ENCODE data around the gene GSDME.
A peak's percentile ranks its signal among the peaks of the same experiment; 100 is the strongest.

Gene GSDME

DNA sequence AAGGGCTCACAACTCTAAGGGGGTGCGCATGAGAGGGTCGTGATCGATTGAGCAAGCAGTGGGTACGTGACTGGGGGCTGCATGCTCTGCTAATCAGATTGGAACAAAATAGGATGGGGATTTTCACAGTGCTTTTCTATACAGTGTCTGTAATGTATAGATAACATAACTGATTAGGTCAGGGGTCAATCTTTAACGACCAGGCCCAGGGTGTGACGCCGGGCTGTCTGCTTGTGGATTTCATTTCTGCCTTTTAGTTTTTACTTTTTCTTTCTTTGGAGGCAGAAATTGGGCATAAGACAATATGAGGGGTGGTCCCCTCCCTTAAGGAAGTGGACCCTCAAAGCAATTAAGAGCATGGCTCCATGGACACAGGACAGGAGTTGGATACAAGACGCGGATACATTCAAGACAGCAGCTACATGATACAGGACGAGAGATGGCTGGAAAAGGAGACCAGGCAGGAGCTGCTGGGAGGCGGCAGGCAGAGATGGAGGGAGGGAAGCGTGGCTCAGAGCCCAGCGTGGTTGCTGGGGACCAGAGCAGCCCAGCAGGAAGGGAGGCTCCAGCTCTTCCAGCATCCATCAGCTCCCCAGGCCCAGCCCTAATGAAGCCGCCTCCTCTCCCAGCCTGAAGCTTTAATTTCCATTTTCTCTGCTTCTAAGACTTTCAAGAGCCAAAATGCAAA lies 31.6 kb downstream of the GSDME start:
- TF ChIP-seq POLR2AphosphoS5 (IDR thresholded peaks at IDR 0.05; ENCODE audit: low read depth) (no peak), SPI1 (IDR thresholded peaks at IDR 0.05; ENCODE audit: borderline replicate concordance, low read depth) (no peak), GABPA (IDR thresholded peaks at IDR 0.05; ENCODE audit: low read depth) (no peak)
- TF ChIP-seq, protein P1, sequence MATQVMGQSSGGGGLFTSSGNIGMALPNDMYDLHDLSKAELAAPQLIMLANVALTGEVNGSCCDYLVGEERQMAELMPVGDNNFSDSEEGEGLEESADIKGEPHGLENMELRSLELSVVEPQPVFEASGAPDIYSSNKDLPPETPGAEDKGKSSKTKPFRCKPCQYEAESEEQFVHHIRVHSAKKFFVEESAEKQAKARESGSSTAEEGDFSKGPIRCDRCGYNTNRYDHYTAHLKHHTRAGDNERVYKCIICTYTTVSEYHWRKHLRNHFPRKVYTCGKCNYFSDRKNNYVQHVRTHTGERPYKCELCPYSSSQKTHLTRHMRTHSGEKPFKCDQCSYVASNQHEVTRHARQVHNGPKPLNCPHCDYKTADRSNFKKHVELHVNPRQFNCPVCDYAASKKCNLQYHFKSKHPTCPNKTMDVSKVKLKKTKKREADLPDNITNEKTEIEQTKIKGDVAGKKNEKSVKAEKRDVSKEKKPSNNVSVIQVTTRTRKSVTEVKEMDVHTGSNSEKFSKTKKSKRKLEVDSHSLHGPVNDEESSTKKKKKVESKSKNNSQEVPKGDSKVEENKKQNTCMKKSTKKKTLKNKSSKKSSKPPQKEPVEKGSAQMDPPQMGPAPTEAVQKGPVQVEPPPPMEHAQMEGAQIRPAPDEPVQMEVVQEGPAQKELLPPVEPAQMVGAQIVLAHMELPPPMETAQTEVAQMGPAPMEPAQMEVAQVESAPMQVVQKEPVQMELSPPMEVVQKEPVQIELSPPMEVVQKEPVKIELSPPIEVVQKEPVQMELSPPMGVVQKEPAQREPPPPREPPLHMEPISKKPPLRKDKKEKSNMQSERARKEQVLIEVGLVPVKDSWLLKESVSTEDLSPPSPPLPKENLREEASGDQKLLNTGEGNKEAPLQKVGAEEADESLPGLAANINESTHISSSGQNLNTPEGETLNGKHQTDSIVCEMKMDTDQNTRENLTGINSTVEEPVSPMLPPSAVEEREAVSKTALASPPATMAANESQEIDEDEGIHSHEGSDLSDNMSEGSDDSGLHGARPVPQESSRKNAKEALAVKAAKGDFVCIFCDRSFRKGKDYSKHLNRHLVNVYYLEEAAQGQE (IDR thresholded peaks at IDR 0.05; ENCODE audit: insufficient replicate concordance, low read depth): no peak
- TF ChIP-seq, protein P2, sequence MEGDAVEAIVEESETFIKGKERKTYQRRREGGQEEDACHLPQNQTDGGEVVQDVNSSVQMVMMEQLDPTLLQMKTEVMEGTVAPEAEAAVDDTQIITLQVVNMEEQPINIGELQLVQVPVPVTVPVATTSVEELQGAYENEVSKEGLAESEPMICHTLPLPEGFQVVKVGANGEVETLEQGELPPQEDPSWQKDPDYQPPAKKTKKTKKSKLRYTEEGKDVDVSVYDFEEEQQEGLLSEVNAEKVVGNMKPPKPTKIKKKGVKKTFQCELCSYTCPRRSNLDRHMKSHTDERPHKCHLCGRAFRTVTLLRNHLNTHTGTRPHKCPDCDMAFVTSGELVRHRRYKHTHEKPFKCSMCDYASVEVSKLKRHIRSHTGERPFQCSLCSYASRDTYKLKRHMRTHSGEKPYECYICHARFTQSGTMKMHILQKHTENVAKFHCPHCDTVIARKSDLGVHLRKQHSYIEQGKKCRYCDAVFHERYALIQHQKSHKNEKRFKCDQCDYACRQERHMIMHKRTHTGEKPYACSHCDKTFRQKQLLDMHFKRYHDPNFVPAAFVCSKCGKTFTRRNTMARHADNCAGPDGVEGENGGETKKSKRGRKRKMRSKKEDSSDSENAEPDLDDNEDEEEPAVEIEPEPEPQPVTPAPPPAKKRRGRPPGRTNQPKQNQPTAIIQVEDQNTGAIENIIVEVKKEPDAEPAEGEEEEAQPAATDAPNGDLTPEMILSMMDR (IDR thresholded peaks at IDR 0.05; ENCODE audit: insufficient read depth, low read length): no peak
- no peak for DNase-seq (ENCODE audit: low read depth in 1 of 2, low spot score in 1 of 2)
- Histone ChIP-seq H3K27ac (replicated peaks) (no peak overlapping the region), H3K4me3 (replicated peaks; ENCODE audit: insufficient read depth, low read length) (no peak overlapping the region), H3K27me3 (ENCODE audit: insufficient read depth, poor library complexity, severe bottlenecking) (no peaks in the 10 kb centered on the region)

DNA sequence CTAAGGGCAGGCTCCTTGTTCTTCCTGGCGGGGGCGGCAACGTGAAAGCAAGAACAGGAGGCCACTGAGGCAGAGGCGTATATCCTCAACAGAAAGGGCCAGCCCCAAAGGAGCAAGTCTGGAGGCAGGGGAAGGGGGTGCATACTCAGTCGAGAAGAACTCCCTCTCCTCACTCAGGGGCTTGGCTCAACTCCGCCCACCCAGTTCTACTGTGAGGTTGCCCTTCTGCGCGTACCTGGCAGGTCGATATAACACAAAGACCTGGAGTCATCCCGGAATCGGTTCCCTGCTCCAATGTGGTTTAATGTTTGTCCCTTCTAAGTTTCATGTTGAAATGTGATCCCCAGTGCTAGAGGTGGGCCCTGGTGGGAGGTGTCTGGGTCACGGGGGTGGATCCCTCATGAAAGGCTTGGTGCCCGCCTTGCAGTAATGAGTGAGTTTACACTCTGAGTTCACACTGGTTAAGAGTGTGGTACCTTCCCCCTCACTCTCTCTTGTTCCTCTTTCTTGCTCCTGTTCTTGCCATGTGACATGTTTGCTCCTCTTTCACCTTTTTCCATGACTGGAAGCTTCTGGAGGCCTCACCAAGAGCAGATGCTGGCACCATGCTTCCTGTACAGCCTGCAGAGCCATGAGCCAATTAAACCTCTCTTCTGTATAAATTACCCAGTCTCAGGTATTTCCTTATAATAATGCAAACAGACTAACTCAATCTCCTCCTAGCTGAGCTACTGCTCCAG lies 32.6 kb downstream of the GSDME start:
- Histone ChIP-seq H3K27ac (replicated peaks) (no peak overlapping the region), H3K4me3 (replicated peaks; ENCODE audit: insufficient read depth, low read length) (no peak overlapping the region), H3K27me3 (ENCODE audit: insufficient read depth, poor library complexity, severe bottlenecking) (no peaks in the 10 kb centered on the region)
- peak in 1 of 2 experiments; percentile 14 for DNase-seq (ENCODE audit: low read depth in 1 of 2, low spot score in 1 of 2)
- TF ChIP-seq, protein P2 (IDR thresholded peaks at IDR 0.05; ENCODE audit: insufficient read depth, low read length): no peak
- TF ChIP-seq SPI1 (IDR thresholded peaks at IDR 0.05; ENCODE audit: borderline replicate concordance, low read depth) (peak; percentile 6; the same call in 1 of the 2 replicates), GABPA (IDR thresholded peaks at IDR 0.05; ENCODE audit: low read depth) (no peak), POLR2AphosphoS5 (IDR thresholded peaks at IDR 0.05; ENCODE audit: low read depth) (no peak)
- TF ChIP-seq, protein P1 (IDR thresholded peaks at IDR 0.05; ENCODE audit: insufficient replicate concordance, low read depth): no peak

DNA sequence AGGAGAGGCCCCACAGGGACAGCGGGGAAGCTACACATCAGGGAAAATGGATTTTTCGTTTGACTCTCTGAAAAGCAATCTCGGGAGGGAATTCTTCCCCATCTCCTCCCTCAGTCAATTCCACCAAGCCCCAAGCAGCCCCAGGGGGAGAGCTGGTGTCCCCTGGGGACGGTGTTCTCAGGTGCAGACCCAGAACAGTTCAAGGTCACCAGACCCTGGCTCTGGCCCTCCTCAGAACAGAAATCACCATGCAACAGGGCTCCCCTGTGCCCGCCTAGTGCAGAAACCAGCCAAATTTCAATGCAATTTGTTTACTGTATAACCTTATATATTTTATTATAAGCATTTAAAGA lies 34.1 kb downstream of the GSDME start:
- TF ChIP-seq POLR2AphosphoS5 (IDR thresholded peaks at IDR 0.05; ENCODE audit: low read depth) (no peak), SPI1 (IDR thresholded peaks at IDR 0.05; ENCODE audit: borderline replicate concordance, low read depth) (no peak), GABPA (IDR thresholded peaks at IDR 0.05; ENCODE audit: low read depth) (no peak)
- TF ChIP-seq, protein P1 (IDR thresholded peaks at IDR 0.05; ENCODE audit: insufficient replicate concordance, low read depth): no peak
- TF ChIP-seq, protein P2 (IDR thresholded peaks at IDR 0.05; ENCODE audit: insufficient read depth, low read length): no peak
- no peak overlapping the region for H3K4me3 ChIP-seq (replicated peaks; ENCODE audit: insufficient read depth, low read length)
- H3K27me3 ChIP-seq (ENCODE audit: insufficient read depth, poor library complexity, severe bottlenecking): no peaks in the 10 kb centered on the region
- DNase-seq (ENCODE audit: low read depth in 1 of 2, low spot score in 1 of 2): no peak
- no peak overlapping the region for H3K27ac ChIP-seq (replicated peaks)

Data from HL-60 (cell line).